ENCODE results near the gene POU6F2.

- TF ChIP-seq, protein P1, sequence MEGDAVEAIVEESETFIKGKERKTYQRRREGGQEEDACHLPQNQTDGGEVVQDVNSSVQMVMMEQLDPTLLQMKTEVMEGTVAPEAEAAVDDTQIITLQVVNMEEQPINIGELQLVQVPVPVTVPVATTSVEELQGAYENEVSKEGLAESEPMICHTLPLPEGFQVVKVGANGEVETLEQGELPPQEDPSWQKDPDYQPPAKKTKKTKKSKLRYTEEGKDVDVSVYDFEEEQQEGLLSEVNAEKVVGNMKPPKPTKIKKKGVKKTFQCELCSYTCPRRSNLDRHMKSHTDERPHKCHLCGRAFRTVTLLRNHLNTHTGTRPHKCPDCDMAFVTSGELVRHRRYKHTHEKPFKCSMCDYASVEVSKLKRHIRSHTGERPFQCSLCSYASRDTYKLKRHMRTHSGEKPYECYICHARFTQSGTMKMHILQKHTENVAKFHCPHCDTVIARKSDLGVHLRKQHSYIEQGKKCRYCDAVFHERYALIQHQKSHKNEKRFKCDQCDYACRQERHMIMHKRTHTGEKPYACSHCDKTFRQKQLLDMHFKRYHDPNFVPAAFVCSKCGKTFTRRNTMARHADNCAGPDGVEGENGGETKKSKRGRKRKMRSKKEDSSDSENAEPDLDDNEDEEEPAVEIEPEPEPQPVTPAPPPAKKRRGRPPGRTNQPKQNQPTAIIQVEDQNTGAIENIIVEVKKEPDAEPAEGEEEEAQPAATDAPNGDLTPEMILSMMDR (conservative IDR thresholded peaks at IDR 0.05; ENCODE audit: low read length): no peak
- TF ChIP-seq EZH2phosphoT487 (IDR thresholded peaks at IDR 0.05; ENCODE audit: borderline replicate concordance): no peak
Observed at GRCh38 chr7:39132306-39132705, 154.6 kb downstream of the POU6F2 start.

Data from Loucy (cell line).